Measurements from ENCODE around the gene SMPD3.

SMPD3 gene

GRCh38 chr16:68491576-68491950 is 43.3 kb upstream of the SMPD3 start:
- TF ChIP-seq, protein P1, sequence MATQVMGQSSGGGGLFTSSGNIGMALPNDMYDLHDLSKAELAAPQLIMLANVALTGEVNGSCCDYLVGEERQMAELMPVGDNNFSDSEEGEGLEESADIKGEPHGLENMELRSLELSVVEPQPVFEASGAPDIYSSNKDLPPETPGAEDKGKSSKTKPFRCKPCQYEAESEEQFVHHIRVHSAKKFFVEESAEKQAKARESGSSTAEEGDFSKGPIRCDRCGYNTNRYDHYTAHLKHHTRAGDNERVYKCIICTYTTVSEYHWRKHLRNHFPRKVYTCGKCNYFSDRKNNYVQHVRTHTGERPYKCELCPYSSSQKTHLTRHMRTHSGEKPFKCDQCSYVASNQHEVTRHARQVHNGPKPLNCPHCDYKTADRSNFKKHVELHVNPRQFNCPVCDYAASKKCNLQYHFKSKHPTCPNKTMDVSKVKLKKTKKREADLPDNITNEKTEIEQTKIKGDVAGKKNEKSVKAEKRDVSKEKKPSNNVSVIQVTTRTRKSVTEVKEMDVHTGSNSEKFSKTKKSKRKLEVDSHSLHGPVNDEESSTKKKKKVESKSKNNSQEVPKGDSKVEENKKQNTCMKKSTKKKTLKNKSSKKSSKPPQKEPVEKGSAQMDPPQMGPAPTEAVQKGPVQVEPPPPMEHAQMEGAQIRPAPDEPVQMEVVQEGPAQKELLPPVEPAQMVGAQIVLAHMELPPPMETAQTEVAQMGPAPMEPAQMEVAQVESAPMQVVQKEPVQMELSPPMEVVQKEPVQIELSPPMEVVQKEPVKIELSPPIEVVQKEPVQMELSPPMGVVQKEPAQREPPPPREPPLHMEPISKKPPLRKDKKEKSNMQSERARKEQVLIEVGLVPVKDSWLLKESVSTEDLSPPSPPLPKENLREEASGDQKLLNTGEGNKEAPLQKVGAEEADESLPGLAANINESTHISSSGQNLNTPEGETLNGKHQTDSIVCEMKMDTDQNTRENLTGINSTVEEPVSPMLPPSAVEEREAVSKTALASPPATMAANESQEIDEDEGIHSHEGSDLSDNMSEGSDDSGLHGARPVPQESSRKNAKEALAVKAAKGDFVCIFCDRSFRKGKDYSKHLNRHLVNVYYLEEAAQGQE (IDR thresholded peaks at IDR 0.05; ENCODE audit: insufficient read depth in 1 of 2, low read depth in 2 of 2, low read length in 2 of 2), result no peak
- no peak for TF ChIP-seq TAF1 (IDR thresholded peaks at IDR 0.05; ENCODE audit: borderline replicate concordance, insufficient read depth, low read length)
- TF ChIP-seq FOXP2 (optimal IDR thresholded peaks at IDR 0.05; ENCODE audit: borderline replicate concordance, extremely low read depth, extremely low read length, insufficient read depth), result no peak
- TF ChIP-seq POLR2AphosphoS5 (IDR thresholded peaks at IDR 0.05; ENCODE audit: low read depth, low read length), result no peak
- no peak for TF ChIP-seq SIN3A (IDR thresholded peaks at IDR 0.05; ENCODE audit: borderline replicate concordance, insufficient read depth, low read length)

DNA sequence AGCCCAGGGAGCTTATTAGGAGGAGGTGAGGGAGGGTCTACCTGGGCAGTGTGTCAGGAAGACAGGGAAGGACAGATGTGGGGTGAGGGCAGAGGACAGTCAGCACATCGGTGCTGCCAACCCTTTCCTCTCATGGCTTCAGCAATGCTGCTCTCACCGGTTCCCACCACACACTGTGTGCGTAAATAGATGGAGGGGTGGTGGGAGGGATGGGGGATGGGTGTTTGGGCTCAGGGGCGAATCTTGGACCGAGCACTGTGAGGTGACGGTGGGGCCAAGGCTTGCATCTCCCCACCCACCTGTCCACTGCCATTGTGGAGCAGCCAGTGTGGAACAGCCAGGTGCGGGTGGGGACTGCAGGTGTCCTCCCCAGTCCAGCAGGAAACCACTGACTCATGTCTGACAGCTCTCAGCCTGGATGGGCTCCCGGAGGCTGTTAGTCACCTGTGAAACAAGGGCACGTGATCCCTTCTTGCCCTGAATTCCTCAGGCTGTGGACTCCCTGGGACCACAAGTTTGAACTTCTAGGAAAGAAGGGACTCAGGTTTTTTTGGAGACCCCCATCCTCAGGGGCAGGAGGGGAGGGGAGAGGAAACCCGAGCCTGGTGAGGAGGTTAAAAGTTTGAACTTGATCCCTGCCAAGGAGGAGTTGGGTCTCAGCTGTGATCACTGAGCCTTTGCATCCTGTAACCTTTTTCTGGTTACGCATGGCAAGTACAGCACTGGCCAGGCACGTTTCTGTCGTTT is 42.7 kb upstream of the SMPD3 start:
- TF ChIP-seq, protein P1 (IDR thresholded peaks at IDR 0.05; ENCODE audit: insufficient read depth in 1 of 2, low read depth in 2 of 2, low read length in 2 of 2), result no peak
- no peak for TF ChIP-seq SIN3A (IDR thresholded peaks at IDR 0.05; ENCODE audit: borderline replicate concordance, insufficient read depth, low read length)
- TF ChIP-seq FOXP2 (optimal IDR thresholded peaks at IDR 0.05; ENCODE audit: borderline replicate concordance, extremely low read depth, extremely low read length, insufficient read depth), result no peak
- no peak for TF ChIP-seq POLR2AphosphoS5 (IDR thresholded peaks at IDR 0.05; ENCODE audit: low read depth, low read length)
- no peak for TF ChIP-seq TAF1 (IDR thresholded peaks at IDR 0.05; ENCODE audit: borderline replicate concordance, insufficient read depth, low read length)

- TF ChIP-seq, protein P1 (IDR thresholded peaks at IDR 0.05; ENCODE audit: insufficient read depth in 1 of 2, low read depth in 2 of 2, low read length in 2 of 2), result no peak
- TF ChIP-seq SIN3A (IDR thresholded peaks at IDR 0.05; ENCODE audit: borderline replicate concordance, insufficient read depth, low read length) (no peak), FOXP2 (optimal IDR thresholded peaks at IDR 0.05; ENCODE audit: borderline replicate concordance, extremely low read depth, extremely low read length, insufficient read depth) (no peak), TAF1 (IDR thresholded peaks at IDR 0.05; ENCODE audit: borderline replicate concordance, insufficient read depth, low read length) (no peak), POLR2AphosphoS5 (IDR thresholded peaks at IDR 0.05; ENCODE audit: low read depth, low read length) (no peak)
Measured at GRCh38 chr16:68490358-68490757, 42.0 kb upstream of the SMPD3 start.

DNA sequence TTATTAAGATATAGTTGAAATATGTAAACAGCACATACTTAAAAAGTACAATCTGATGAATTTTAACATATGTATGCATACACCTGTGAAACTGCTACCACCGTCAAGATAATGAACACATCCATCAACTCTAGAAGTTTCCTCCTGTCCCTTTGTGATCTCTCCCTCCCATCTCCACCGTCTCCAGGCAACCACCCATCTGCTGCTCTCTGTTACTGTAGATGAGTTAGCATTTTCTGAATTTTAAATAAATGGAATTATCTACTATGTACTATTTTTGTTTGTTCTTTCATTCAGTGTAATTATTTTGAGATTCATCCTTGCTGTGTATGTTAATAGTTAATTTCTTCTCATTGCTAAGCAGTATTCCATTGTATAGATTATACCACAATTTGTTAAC is 40.2 kb upstream of the SMPD3 start:
- TF ChIP-seq POLR2AphosphoS5 (IDR thresholded peaks at IDR 0.05; ENCODE audit: low read depth, low read length) (no peak), FOXP2 (optimal IDR thresholded peaks at IDR 0.05; ENCODE audit: borderline replicate concordance, extremely low read depth, extremely low read length, insufficient read depth) (no peak), SIN3A (IDR thresholded peaks at IDR 0.05; ENCODE audit: borderline replicate concordance, insufficient read depth, low read length) (no peak), TAF1 (IDR thresholded peaks at IDR 0.05; ENCODE audit: borderline replicate concordance, insufficient read depth, low read length) (no peak)
- TF ChIP-seq, protein P1 (IDR thresholded peaks at IDR 0.05; ENCODE audit: insufficient read depth in 1 of 2, low read depth in 2 of 2, low read length in 2 of 2), result no peak
